Bronchial epithelial cell (primary cell): Measurements from ENCODE around the gene RPP30. TPM values are rescaled to one million over a fixed set of nuclear protein-coding genes. Genes with fewer than 3 reads are reported as not detected.
A peak's percentile ranks its signal among the peaks of the same experiment; 100 is the strongest.

Experiments used
- DNase-seq: peaks from one replicate; pipeline ENCODE4 v3.0.0-alpha.2; 2010; ENCODE audit warnings: low read depth
- FAIRE-seq: peaks from 2 replicates; lab custom pipeline; 2011; peaks lifted over from hg19 to GRCh38; lab: Jason Lieb, UNC
- H3K27me3 ChIP-seq: 2 replicates; pipeline ENCODE4 v1.5.1; 2011; ENCODE audit warnings: low read length; ENCODE audit not compliant: control insufficient read depth, insufficient read depth
- H3K36me3 ChIP-seq: 2 replicates; pipeline ENCODE4 v1.5.1; 2011; ENCODE audit warnings: low read length; ENCODE audit not compliant: control insufficient read depth, insufficient read depth
- H3K4me3 ChIP-seq: 2 replicates; pipeline ENCODE4 v1.5.1; 2011; ENCODE audit warnings: mild to moderate bottlenecking, low read depth, low read length, control low read depth
- CTCF ChIP-seq: IDR thresholded peaks from 2 replicates; pipeline ENCODE4 v1.5.1; 2011; ENCODE audit warnings: mild to moderate bottlenecking, moderate library complexity, low read length, control low read depth, inconsistent platforms; ENCODE audit not compliant: insufficient read depth, severe bottlenecking
- total RNA-seq: library from RNA; depleted of rRNA; stranded (reverse); fragments of >200 nt; gene quantifications from 2 replicates; pipeline ENCODE4 v1.2.1, GENCODE V29; 2014

The RPP30 gene
- total RNA-seq, 1 donor from 2014 or later, result 25.0 TPM

- TF ChIP-seq CTCF, result no peak
- H3K27me3 ChIP-seq, result no peaks in the 10 kb centered on the region
- H3K4me3 ChIP-seq, result no peak overlapping the region
- FAIRE-seq, result no peak
- H3K36me3 ChIP-seq, result no peaks in the 10 kb centered on the region
- DNase-seq, result no peak
These were observed 16.6 kb upstream of the RPP30 start for GRCh38 chr10:90855126-90855525.

- H3K4me3 ChIP-seq, result peak overlapping the region; percentile 71
- TF ChIP-seq CTCF, result no peak
- no peaks in the 10 kb centered on the region for H3K36me3 ChIP-seq
- FAIRE-seq (no peak), DNase-seq (no peak)
- H3K27me3 ChIP-seq, result no peaks in the 10 kb centered on the region
These were observed 15.5 kb upstream of the RPP30 start for GRCh38 chr10:90856261-90856660.

- DNase-seq (no peak), FAIRE-seq (no peak)
- H3K4me3 ChIP-seq, result peak overlapping the region; percentile 71
- TF ChIP-seq CTCF, result no peak
- H3K27me3 ChIP-seq, result no peaks in the 10 kb centered on the region
- H3K36me3 ChIP-seq, result no peaks in the 10 kb centered on the region
These were observed 14.7 kb upstream of the RPP30 start for GRCh38 chr10:90856964-90857634.

- no peaks in the 10 kb centered on the region for H3K36me3 ChIP-seq
- peak within 1 kb of the TSS; percentile 71 for H3K4me3 ChIP-seq
- peak; percentile 49 for TF ChIP-seq CTCF
- no peaks in the 10 kb centered on the region for H3K27me3 ChIP-seq
- no peak for DNase-seq
- FAIRE-seq, result no peak
These were observed 13.9 kb upstream of the RPP30 start, which contains the start of gene HTR7 for GRCh38 chr10:90857635-90858460. Gene HTR7, minus strand, starts transcription at chr10:90858039. Its CDS starts 368 bp downstream, at chr10:90857671.

GRCh38 chr10:90858461-90858968 is 13.3 kb upstream of the RPP30 start:
- no peaks in the 10 kb centered on the region for H3K27me3 ChIP-seq
- TF ChIP-seq CTCF, result no peak
- no peaks in the 10 kb centered on the region for H3K36me3 ChIP-seq
- peak overlapping the region; percentile 71 for H3K4me3 ChIP-seq
- DNase-seq (no peak), FAIRE-seq (no peak)
